Suprapubic skin (tissue), 4 donors: Measurements from ENCODE around the gene TNFRSF1A. TPM values are rescaled to one million over a fixed set of nuclear protein-coding genes. Genes with fewer than 3 reads are reported as not detected.
A peak's percentile ranks its signal among the peaks of the same experiment; 100 is the strongest.
"Not testable (repeated sequence)": the region's sequence is repeated elsewhere in the genome, so short reads cannot be mapped to it uniquely, and the experiment has no call there.

Source experiments
- DNase-seq, 2 donors: peaks; one replicate each; pipeline ENCODE4 v3.0.0-alpha.2; 2019; ENCODE audit warnings: low spot score in 2 of 2
- H3K27ac ChIP-seq: fragments of 200-600 bp; sonication (generic); one replicate; pipeline ENCODE4 v1.5.1; 2019
- H3K27me3 ChIP-seq: fragments of 200-600 bp; sonication (generic); one replicate; pipeline ENCODE4 v1.5.1; 2019
- H3K36me3 ChIP-seq: fragments of 200-600 bp; sonication (generic); one replicate; pipeline ENCODE4 v1.5.1; 2019
- H3K4me1 ChIP-seq: fragments of 200-600 bp; sonication (generic); one replicate; pipeline ENCODE4 v1.5.1; 2019
- H3K4me3 ChIP-seq: fragments of 200-600 bp; sonication (generic); one replicate; pipeline ENCODE4 v1.5.1; 2019; ENCODE audit warnings: mild to moderate bottlenecking
- H3K9me3 ChIP-seq: fragments of 200-600 bp; sonication (generic); one replicate; pipeline ENCODE4 v1.5.1; 2019
- EP300 ChIP-seq: sonication (generic); formaldehyde crosslinking; IDR thresholded peaks from one replicate; pipeline ENCODE4 v1.6.1; 2017; ENCODE audit warnings: antibody characterized with exemption
- POLR2A ChIP-seq, 2 donors: fragments of 450-650 bp; IDR thresholded peaks; one replicate each; pipeline ENCODE4 v1.6.1; 2017; ENCODE audit warnings: antibody characterized with exemption in 2 of 2, mild to moderate bottlenecking in 2 of 2, moderate library complexity in 2 of 2
- POLR2AphosphoS5 ChIP-seq, 3 donors: sonication (generic); formaldehyde crosslinking; IDR thresholded peaks; one replicate each; pipeline ENCODE4 v1.6.1; 2017; ENCODE audit warnings: antibody characterized with exemption in 3 of 3
- WGBS: methylation state at CpG from one replicate; pipeline ENCODE4 v1.1.5; 2018; 5-methylcytosine and 5-hydroxymethylcytosine counted together
- total RNA-seq, 4 donors: library from RNA; depleted of rRNA; stranded (reverse); fragments of >200 nt; gene quantifications; one replicate each; pipeline ENCODE4 v1.1.0, GENCODE V29; 2016
- TF ChIP-seq, protein P1 (sequence below), 2 donors: fragments of 200-600 bp in 1 of 2; fragments of 450-650 bp in 1 of 2; sonication (generic) in 1 of 2; IDR thresholded peaks; one replicate each; pipeline ENCODE4 v1.5.1; 2016 to 2019; ENCODE audit warnings: antibody characterized with exemption in 2 of 2, mild to moderate bottlenecking in 1 of 2, moderate library complexity in 1 of 2

Gene TNFRSF1A
- total RNA-seq, 4 donors from 2014 or later, result 276 to 352 (median 281) TPM

GRCh38 chr12:6342140-6342889 is 439 bp upstream of the TNFRSF1A start:
- TF ChIP-seq POLR2A (IDR thresholded peaks at IDR 0.05) (no peak), EP300 (no peak), POLR2AphosphoS5 (IDR thresholded peaks at IDR 0.05) (no peak)
- TF ChIP-seq, protein P1, sequence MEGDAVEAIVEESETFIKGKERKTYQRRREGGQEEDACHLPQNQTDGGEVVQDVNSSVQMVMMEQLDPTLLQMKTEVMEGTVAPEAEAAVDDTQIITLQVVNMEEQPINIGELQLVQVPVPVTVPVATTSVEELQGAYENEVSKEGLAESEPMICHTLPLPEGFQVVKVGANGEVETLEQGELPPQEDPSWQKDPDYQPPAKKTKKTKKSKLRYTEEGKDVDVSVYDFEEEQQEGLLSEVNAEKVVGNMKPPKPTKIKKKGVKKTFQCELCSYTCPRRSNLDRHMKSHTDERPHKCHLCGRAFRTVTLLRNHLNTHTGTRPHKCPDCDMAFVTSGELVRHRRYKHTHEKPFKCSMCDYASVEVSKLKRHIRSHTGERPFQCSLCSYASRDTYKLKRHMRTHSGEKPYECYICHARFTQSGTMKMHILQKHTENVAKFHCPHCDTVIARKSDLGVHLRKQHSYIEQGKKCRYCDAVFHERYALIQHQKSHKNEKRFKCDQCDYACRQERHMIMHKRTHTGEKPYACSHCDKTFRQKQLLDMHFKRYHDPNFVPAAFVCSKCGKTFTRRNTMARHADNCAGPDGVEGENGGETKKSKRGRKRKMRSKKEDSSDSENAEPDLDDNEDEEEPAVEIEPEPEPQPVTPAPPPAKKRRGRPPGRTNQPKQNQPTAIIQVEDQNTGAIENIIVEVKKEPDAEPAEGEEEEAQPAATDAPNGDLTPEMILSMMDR (IDR thresholded peaks at IDR 0.05), result no peak
- WGBS, result 26% methylated on average over 7 of the region's 7 CpGs
- no peak for DNase-seq
- Histone ChIP-seq H3K4me1 (peaks cover 70% of the 10 kb centered on the region), H3K36me3 (no peaks in the 10 kb centered on the region), H3K9me3 (no peaks in the 10 kb centered on the region), H3K4me3 (peak overlapping the region; percentile 92), H3K27me3 (no peaks in the 10 kb centered on the region), H3K27ac (peak overlapping the region; percentile 99)

DNA sequence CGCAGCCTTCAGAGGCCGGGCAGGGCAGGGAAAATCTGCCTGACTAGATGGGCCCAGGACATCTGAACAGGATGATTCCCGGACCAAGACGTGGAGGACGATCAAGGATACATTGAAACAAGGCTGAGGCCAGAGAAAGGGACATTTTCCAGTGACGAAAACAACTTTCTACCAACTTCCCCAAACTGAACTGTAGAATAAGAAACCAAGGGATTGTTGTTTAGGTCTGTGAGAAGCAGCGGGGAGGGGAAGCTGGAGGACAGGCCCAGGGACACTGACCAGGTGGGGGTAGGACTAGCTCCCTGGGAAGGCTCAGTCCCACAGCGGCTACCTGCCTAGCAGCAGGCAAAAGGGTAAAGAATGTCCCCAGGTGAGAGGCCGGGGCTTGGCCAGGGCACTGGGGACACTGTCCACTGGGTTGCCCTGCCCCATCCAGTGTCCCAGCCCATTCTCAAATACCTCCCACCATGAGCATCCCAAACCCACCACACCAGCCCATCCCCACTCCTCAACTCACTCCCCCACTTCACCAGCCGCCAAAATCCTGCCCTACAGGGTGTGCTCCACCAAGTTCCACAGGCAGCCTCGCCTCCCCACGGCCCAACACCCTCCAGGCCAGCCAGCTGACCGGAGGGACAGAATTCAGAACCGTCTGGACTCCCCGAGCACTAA is 995 bp downstream of the TNFRSF1A start:
- H3K36me3 ChIP-seq, result no peaks in the 10 kb centered on the region
- no peak for DNase-seq
- WGBS, result under 1% methylated on average over 15 of the region's 15 CpGs
- H3K9me3 ChIP-seq, result no peaks in the 10 kb centered on the region
- TF ChIP-seq, protein P1 (IDR thresholded peaks at IDR 0.05), result no peak
- TF ChIP-seq EP300, result no peak
- TF ChIP-seq POLR2A (IDR thresholded peaks at IDR 0.05), result no peak
- no peak for TF ChIP-seq POLR2AphosphoS5 (IDR thresholded peaks at IDR 0.05)
- H3K27ac ChIP-seq, result peak overlapping the region; percentile 99
- H3K27me3 ChIP-seq, result no peaks in the 10 kb centered on the region
- H3K4me3 ChIP-seq, result peak overlapping the region; percentile 92
- peaks cover 75% of the 10 kb centered on the region for H3K4me1 ChIP-seq

- Histone ChIP-seq H3K27me3 (no peaks in the 10 kb centered on the region), H3K36me3 (no peaks in the 10 kb centered on the region), H3K27ac (peak overlapping the region; percentile 99), H3K4me3 (peak overlapping the region; percentile 92), H3K9me3 (no peaks in the 10 kb centered on the region), H3K4me1 (peaks cover 78% of the 10 kb centered on the region)
- DNase-seq, result no peak
- WGBS, result 2% methylated on average over 9 of the region's 9 CpGs
- TF ChIP-seq POLR2AphosphoS5 (IDR thresholded peaks at IDR 0.05) (no peak), EP300 (no peak), POLR2A (IDR thresholded peaks at IDR 0.05) (no peak)
- TF ChIP-seq, protein P1 (IDR thresholded peaks at IDR 0.05), result no peak
These were observed 1.7 kb downstream of the TNFRSF1A start for GRCh38 chr12:6340032-6340638.

DNA sequence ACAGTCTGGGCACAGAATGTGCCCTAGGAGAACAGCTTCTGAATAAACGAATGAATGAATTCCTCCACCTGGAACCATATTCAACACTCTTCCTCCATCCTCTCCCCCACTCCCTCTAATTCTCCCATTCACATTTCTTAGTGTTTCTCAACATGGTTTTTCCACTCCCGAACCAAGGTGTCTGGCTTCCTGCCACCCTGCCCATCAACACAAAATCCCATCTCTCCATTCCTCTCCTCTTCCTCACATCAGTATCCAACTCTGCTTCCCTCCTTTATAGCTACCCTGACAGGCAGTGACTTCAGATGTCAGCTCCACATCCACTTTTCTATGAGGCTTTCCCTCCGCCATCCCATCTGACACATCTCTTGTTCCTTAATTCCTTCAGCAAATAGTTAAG is 2.9 kb downstream of the TNFRSF1A start:
- DNase-seq, result no peak
- Histone ChIP-seq H3K27me3 (no peaks in the 10 kb centered on the region), H3K4me1 (peaks cover 84% of the 10 kb centered on the region), H3K36me3 (peaks cover 5% of the 10 kb centered on the region), H3K4me3 (peak overlapping the region; percentile 92), H3K27ac (peak overlapping the region; percentile 99), H3K9me3 (no peaks in the 10 kb centered on the region)
- TF ChIP-seq EP300 (no peak), POLR2A (IDR thresholded peaks at IDR 0.05) (no peak), POLR2AphosphoS5 (IDR thresholded peaks at IDR 0.05) (no peak)
- TF ChIP-seq, protein P1 (IDR thresholded peaks at IDR 0.05), result no peak
- 14% methylated on average over 3 of the region's 3 CpGs for WGBS

GRCh38 chr12:6338536-6338935 is 3.3 kb downstream of the TNFRSF1A start:
- H3K27ac ChIP-seq, result peak overlapping the region; percentile 99
- not testable (repeated sequence) for H3K27me3 ChIP-seq, DNase-seq, H3K9me3 ChIP-seq, H3K36me3 ChIP-seq
- WGBS, result 44% methylated on average over 8 of the region's 8 CpGs
- H3K4me3 ChIP-seq, result peak overlapping the region; percentile 92
- H3K4me1 ChIP-seq, result peaks cover 84% of the 10 kb centered on the region
